Parathyroid adenoma (tissue), 2 donors: ENCODE measurements around the gene MIPOL1.
"Not testable (repeated sequence)": the region's sequence is repeated elsewhere in the genome, so short reads cannot be mapped to it uniquely, and the experiment has no call there.

Experiments used
- H2AFZ ChIP-seq: fragments of 300-600 bp; sonication (generic); one replicate; pipeline ENCODE4 v1.7.0; 2017; ENCODE audit warnings: antibody characterized with exemption, mild to moderate bottlenecking
- H3K27ac ChIP-seq: fragments of 300-600 bp; sonication (generic); one replicate; pipeline ENCODE4 v1.7.0; 2017
- H3K27me3 ChIP-seq: fragments of 300-600 bp; sonication (generic); one replicate; pipeline ENCODE4 v1.7.0; 2017; ENCODE audit warnings: low read length; ENCODE audit not compliant: control insufficient read depth, insufficient read depth
- H3K36me3 ChIP-seq: fragments of 300-600 bp; sonication (generic); one replicate; pipeline ENCODE4 v1.7.0; 2017; ENCODE audit warnings: low read length; ENCODE audit not compliant: control insufficient read depth, insufficient read depth
- H3K4me1 ChIP-seq: fragments of 300-600 bp; sonication (generic); one replicate; pipeline ENCODE4 v1.7.0; 2017; ENCODE audit warnings: control low read depth
- H3K4me2 ChIP-seq: fragments of 300-600 bp; sonication (generic); one replicate; pipeline ENCODE4 v1.7.0; 2017; ENCODE audit warnings: low read length
- H3K4me3 ChIP-seq: fragments of 300-600 bp; sonication (generic); one replicate; pipeline ENCODE4 v1.7.0; 2017; ENCODE audit warnings: low read depth, low read length
- H3K79me2 ChIP-seq: fragments of 300-600 bp; sonication (generic); one replicate; pipeline ENCODE4 v1.7.0; 2017; ENCODE audit warnings: control low read depth
- H3K9ac ChIP-seq: fragments of 300-600 bp; sonication (generic); one replicate; pipeline ENCODE4 v1.7.0; 2017; ENCODE audit warnings: mild to moderate bottlenecking
- H3K9me3 ChIP-seq: fragments of 300-600 bp; sonication (generic); one replicate; pipeline ENCODE4 v1.7.0; 2017; ENCODE audit warnings: low read length; ENCODE audit not compliant: control insufficient read depth
- TF ChIP-seq, protein P1 (sequence below): fragments of 300-600 bp; sonication (generic); IDR thresholded peaks from one replicate; pipeline ENCODE4 v1.7.0; 2017; ENCODE audit warnings: antibody characterized with exemption, mild to moderate bottlenecking
- donor health status: primary hyperparathyroidism.

MIPOL1 gene

GRCh38 chr14:37289688-37290087 is 92.0 kb downstream of the MIPOL1 start:
- no peaks in the 10 kb centered on the region for H3K36me3 ChIP-seq
- no peaks in the 10 kb centered on the region for H3K4me1 ChIP-seq

GRCh38 chr14:37295262-37295661 is 97.5 kb downstream of the MIPOL1 start:
- H3K36me3 ChIP-seq, H3K4me3 ChIP-seq, H3K9ac ChIP-seq, H2AFZ ChIP-seq, H3K9me3 ChIP-seq, H3K27me3 ChIP-seq, H3K79me2 ChIP-seq, H3K4me2 ChIP-seq, H3K27ac ChIP-seq, H3K4me1 ChIP-seq: not testable (repeated sequence)

More at GRCh38 chr14:37289688-37290087, 92.0 kb downstream of the MIPOL1 start:
- no peaks in the 10 kb centered on the region for H3K27me3 ChIP-seq
- H3K9ac ChIP-seq = no peak overlapping the region
- H3K9me3 ChIP-seq = no peaks in the 10 kb centered on the region
- no peak overlapping the region for H2AFZ ChIP-seq
- TF ChIP-seq, protein P1, sequence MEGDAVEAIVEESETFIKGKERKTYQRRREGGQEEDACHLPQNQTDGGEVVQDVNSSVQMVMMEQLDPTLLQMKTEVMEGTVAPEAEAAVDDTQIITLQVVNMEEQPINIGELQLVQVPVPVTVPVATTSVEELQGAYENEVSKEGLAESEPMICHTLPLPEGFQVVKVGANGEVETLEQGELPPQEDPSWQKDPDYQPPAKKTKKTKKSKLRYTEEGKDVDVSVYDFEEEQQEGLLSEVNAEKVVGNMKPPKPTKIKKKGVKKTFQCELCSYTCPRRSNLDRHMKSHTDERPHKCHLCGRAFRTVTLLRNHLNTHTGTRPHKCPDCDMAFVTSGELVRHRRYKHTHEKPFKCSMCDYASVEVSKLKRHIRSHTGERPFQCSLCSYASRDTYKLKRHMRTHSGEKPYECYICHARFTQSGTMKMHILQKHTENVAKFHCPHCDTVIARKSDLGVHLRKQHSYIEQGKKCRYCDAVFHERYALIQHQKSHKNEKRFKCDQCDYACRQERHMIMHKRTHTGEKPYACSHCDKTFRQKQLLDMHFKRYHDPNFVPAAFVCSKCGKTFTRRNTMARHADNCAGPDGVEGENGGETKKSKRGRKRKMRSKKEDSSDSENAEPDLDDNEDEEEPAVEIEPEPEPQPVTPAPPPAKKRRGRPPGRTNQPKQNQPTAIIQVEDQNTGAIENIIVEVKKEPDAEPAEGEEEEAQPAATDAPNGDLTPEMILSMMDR = no peak
- H3K4me3 ChIP-seq = no peak overlapping the region
- no peak overlapping the region for H3K4me2 ChIP-seq
- no peak overlapping the region for H3K27ac ChIP-seq
- no peaks in the 10 kb centered on the region for H3K79me2 ChIP-seq

GRCh38 chr14:37311252-37311651 is 113.5 kb downstream of the MIPOL1 start:
- Histone ChIP-seq H3K36me3 (no peaks in the 10 kb centered on the region), H3K27me3 (no peaks in the 10 kb centered on the region), H3K27ac (no peak overlapping the region), H3K4me3 (no peak overlapping the region), H2AFZ (no peak overlapping the region), H3K9ac (no peak overlapping the region), H3K9me3 (no peaks in the 10 kb centered on the region), H3K4me2 (no peak overlapping the region), H3K79me2 (no peaks in the 10 kb centered on the region), H3K4me1 (no peaks in the 10 kb centered on the region)
- TF ChIP-seq, protein P1 = no peak

- Histone ChIP-seq H3K9ac (no peak overlapping the region), H2AFZ (no peak overlapping the region), H3K9me3 (no peaks in the 10 kb centered on the region), H3K27ac (no peak overlapping the region), H3K4me1 (no peaks in the 10 kb centered on the region), H3K79me2 (no peaks in the 10 kb centered on the region), H3K4me3 (no peak overlapping the region), H3K36me3 (no peaks in the 10 kb centered on the region), H3K4me2 (no peak overlapping the region), H3K27me3 (no peaks in the 10 kb centered on the region)
- TF ChIP-seq, protein P1 = no peak
These were observed 121.2 kb downstream of the MIPOL1 start for GRCh38 chr14:37318938-37319337.

DNA sequence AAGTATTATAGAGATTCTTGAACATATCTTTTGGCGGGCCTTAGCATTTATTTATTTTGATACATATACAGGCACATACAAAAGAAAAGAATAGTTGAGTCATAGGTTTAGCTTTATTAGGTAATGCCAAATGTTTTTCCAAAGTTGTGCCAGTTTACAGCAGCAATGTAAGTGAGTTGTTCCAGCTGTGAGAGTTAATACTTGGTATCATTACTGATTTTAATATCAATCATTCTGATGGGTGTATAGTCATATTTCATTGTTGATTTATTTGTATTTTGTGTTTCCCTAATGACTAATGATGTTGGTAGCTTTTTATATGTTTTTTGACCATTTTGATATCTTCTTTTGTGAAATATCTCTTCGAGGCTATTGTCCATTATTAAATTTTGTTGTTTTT is 122.4 kb downstream of the MIPOL1 start:
- Histone ChIP-seq H3K27ac (no peak overlapping the region), H2AFZ (no peak overlapping the region), H3K4me1 (no peaks in the 10 kb centered on the region), H3K9ac (no peak overlapping the region), H3K4me2 (no peak overlapping the region), H3K4me3 (no peak overlapping the region), H3K79me2 (no peaks in the 10 kb centered on the region), H3K9me3 (no peaks in the 10 kb centered on the region), H3K27me3 (no peaks in the 10 kb centered on the region), H3K36me3 (no peaks in the 10 kb centered on the region)
- TF ChIP-seq, protein P1 = no peak
